ENCODE results near the gene TEX14.

TEX14 gene

DNA sequence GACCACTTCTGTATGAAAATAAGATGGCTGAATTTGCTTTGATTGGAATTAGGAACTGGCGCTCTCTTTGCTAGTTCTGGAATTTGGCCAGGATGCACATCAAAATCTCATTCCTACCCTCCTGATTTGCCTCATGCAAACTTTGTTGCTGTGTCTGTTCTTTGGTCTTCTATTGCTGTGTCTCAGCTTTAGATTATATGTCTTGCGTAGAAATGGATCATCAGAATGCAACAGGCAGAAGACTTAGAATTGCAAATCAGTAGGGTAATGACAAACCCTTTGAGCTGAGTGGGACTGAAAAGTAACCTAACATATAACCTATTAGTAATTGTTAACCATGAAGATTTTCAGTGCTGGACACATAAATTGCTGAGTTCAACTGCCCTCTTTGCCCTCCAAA lies 30.9 kb upstream of the TEX14 start:
- TF ChIP-seq, protein P1, sequence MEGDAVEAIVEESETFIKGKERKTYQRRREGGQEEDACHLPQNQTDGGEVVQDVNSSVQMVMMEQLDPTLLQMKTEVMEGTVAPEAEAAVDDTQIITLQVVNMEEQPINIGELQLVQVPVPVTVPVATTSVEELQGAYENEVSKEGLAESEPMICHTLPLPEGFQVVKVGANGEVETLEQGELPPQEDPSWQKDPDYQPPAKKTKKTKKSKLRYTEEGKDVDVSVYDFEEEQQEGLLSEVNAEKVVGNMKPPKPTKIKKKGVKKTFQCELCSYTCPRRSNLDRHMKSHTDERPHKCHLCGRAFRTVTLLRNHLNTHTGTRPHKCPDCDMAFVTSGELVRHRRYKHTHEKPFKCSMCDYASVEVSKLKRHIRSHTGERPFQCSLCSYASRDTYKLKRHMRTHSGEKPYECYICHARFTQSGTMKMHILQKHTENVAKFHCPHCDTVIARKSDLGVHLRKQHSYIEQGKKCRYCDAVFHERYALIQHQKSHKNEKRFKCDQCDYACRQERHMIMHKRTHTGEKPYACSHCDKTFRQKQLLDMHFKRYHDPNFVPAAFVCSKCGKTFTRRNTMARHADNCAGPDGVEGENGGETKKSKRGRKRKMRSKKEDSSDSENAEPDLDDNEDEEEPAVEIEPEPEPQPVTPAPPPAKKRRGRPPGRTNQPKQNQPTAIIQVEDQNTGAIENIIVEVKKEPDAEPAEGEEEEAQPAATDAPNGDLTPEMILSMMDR (IDR thresholded peaks at IDR 0.05; ENCODE audit: extremely low read depth, missing control alignments): no peak

DNA sequence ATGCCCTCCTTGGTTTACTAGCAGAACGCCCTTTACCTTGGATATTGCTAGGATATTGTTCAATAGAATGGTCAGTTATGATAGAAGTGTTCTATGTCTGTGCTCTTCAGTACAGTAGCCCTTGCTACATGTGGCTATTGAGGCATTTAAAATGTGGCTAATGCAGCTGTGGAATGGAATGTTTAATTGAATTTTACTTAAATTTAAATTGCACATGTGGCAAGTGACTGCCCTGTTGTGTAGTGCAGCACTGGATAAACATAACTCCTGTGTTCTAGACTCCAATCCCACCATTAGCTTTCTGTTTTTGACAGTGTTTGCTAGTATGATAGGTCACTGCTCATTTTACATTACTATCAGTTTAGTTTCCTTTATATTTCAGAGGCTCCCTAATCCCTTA lies 30.4 kb upstream of the TEX14 start:
- TF ChIP-seq, protein P1 (IDR thresholded peaks at IDR 0.05; ENCODE audit: extremely low read depth, missing control alignments): no peak
- no peak for DNase-seq (ENCODE audit: low spot score)

More for the DNA sequence above, 30.9 kb upstream of the TEX14 start:
- no peak for DNase-seq (ENCODE audit: low spot score)

DNA sequence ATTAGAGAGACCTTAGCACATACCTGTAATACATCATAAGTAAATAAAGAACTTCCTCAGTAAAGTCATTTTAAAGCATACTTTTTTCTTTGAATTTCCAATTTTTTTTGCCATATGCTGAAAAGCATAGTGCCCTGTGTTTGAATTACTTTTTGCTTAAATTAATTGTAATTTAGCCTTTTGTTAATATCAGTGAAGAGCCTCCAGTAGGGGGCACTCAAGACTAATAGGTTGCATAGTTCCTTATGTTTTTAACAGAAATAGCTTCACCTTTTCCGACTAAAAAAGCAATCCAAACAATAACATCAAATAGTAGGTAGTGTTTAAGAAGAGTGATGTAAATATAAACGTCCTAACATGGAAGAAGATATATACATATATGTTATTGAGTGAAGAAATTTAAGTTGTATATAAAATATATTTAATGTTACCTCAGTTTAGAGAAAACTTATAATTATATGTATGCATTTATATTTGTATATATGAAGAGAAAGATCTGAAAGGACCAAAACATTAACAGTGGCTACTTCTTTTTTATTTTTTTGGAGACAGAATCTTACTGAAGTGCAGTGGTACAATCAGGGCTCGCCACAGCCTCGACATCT lies 19.2 kb upstream of the TEX14 start:
- no peak for DNase-seq (ENCODE audit: low spot score)
- TF ChIP-seq, protein P1 (IDR thresholded peaks at IDR 0.05; ENCODE audit: extremely low read depth, missing control alignments): peak; percentile 40

DNA sequence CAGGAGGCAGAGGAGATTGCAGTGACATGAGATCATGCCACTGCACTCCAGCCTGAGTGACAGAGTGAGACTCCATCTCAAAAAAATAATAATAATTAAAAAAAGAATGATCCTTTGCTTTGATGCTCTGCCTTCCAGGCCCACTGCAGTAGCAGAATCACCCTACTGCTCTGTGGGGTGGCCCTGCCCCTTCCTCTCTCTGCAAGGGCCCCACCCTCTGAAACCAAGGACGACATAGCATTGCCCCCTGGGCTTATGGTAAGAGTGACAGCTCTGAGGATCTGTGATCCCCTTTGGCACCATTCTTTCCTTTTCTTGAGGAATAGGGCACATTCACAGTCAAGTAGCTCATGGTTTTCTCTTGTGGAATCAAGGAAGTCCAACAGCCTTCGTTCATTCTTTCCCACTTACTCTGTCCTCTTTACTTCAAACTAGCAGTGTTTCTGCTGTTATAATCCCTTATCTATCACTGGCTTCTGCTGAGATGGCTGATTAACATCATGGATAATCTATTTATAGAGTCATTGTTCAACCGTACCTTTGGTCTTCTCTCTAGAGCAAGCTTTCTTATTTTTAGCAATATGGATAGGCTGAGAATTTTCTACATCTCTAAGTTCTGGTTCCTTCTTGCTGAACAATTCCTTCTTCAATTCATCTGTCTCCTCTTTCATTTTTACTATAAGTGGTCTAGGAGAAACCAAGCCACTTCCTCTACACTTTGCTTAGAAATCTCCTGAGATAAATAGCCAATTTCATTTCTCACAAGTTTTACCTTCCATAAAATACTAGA lies 14.7 kb upstream of the TEX14 start:
- TF ChIP-seq, protein P1 (IDR thresholded peaks at IDR 0.05; ENCODE audit: extremely low read depth, missing control alignments): no peak
- no peak for DNase-seq (ENCODE audit: low spot score)

DNA sequence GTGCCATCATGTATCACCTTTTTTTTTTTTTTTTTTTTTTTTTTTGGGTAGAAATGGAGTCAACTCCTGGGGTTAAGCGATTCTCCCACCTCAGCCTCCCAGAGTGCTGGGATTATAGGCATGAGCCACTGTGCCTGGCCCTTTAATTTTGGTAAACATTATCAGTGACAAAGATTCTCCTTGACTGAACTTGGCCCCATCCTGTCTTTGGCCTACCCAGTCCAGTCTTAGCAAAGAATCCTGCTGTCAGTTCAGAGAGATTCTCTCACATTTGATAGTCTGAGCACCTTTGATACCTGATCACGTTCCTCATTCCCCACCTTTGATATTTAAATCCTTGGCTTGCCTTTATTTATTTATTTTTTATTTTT lies 12.1 kb upstream of the TEX14 start:
- TF ChIP-seq, protein P1 (IDR thresholded peaks at IDR 0.05; ENCODE audit: extremely low read depth, missing control alignments): no peak
- DNase-seq (ENCODE audit: low spot score): no peak

DNA sequence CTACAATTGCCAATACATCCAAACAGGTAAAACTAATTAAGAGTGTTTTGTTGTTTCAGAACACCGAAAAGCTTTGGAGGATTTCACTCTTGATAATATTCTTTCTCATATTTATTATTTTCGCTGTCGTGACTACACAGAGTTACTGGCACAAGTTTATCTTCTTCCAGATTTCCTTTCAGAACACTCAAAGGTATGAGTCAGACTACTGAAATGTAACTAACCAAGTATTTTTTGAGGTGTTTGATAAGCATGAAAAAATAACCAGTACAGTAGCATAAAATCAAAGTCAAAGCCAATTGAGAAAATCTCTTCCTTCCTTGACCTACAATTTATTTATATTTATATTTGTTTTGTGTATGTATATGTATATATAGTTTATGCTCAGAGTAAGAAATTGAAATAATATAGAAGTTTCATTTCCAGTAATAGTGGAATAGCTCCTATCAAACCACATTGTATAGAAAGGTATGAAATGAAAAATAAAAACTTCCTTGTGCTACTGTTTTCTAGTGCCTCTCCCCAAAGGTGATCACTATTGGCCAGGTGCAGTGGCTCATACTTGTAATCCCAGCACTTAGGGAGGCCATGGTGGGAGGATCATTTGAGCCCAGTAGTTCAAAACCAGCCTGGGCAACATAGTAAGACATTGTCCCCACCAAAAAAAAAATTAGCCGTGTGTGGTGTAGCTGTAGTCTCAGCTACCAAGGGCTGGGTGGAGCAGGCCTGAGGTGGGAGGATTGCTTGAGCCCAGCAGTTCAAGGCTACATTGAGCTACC lies 11.5 kb upstream of the TEX14 start:
- TF ChIP-seq, protein P1 (IDR thresholded peaks at IDR 0.05; ENCODE audit: extremely low read depth, missing control alignments): no peak
- no peak for DNase-seq (ENCODE audit: low spot score)

DNA sequence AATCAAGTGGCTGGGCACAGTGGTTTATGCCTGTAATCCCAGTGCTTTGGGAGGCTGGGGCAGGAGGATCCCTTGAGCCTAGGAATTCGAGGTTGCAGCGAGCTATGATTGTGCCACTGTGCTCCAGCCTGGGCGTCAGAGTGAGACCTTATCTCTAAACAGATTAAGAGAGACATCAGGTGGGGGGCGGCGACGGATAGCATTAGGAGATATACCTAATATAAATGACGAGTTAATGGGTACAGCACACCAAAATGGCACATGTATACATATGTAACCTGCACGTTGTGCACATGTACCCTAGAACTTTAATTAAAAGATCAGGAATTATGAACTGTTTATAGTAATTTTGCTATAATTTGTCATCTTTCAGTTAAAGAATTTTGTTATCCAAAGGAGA lies 10.9 kb upstream of the TEX14 start:
- DNase-seq (ENCODE audit: low spot score): no peak
- TF ChIP-seq, protein P1 (IDR thresholded peaks at IDR 0.05; ENCODE audit: extremely low read depth, missing control alignments): no peak

Measured in GM20000 (cell line).